ENCODE results near the gene SCN4A.

DNA sequence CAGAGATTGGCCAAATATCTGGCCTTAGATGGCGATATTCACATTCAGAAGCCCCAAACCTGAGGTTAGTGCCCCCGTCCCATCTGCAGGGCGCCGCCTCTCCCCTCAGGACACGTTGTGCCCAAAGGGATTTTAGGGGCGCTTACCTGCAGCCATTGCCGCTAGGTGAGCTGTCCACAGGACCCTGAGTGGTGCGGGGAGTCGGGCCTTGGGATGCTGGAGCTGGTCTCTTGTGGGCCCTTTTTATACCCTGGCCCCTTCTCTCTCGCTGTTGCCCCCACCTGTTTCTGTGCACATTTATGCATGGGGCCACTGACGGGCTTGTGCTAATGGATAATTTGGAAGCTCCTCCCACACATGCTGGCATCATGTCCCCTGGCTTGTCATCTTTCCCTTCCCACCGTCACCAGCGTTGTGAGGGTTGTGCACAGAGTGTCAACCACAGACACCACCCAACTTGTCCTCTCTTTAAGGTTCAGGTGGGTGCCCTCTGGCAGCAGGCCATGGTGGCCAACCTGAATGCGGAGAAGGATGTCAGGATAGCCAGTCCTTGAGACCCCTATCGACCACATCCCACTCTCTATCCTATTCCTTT is 61.6 kb downstream of the SCN4A start, which contains the start of gene CSHL1:
- TF ChIP-seq, protein P1, sequence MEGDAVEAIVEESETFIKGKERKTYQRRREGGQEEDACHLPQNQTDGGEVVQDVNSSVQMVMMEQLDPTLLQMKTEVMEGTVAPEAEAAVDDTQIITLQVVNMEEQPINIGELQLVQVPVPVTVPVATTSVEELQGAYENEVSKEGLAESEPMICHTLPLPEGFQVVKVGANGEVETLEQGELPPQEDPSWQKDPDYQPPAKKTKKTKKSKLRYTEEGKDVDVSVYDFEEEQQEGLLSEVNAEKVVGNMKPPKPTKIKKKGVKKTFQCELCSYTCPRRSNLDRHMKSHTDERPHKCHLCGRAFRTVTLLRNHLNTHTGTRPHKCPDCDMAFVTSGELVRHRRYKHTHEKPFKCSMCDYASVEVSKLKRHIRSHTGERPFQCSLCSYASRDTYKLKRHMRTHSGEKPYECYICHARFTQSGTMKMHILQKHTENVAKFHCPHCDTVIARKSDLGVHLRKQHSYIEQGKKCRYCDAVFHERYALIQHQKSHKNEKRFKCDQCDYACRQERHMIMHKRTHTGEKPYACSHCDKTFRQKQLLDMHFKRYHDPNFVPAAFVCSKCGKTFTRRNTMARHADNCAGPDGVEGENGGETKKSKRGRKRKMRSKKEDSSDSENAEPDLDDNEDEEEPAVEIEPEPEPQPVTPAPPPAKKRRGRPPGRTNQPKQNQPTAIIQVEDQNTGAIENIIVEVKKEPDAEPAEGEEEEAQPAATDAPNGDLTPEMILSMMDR (IDR thresholded peaks at IDR 0.05; ENCODE audit: low read length) = no peak
- TF ChIP-seq EZH2 (IDR thresholded peaks at IDR 0.05; ENCODE audit: borderline replicate concordance, low read length) = no peak

Measured in OCI-LY1 (cell line).